ENCODE results near the gene NFS1.
"Not testable (repeated sequence)": the region's sequence is repeated elsewhere in the genome, so short reads cannot be mapped to it uniquely, and the experiment has no call there.

The NFS1 gene

GRCh38 chr20:35718972-35719635 lies 20.0 kb upstream of the NFS1 start:
- H3K9ac ChIP-seq (ENCODE audit: low read length), result no peak overlapping the region
- DNase-seq, result no peak
- H3K79me1 ChIP-seq (ENCODE audit: low read length), result peaks cover 13% of the 10 kb centered on the region
- H3K36me3 ChIP-seq (ENCODE audit: control insufficient read depth, insufficient read depth, low read length), result peaks cover 36% of the 10 kb centered on the region
- no peak overlapping the region for H3K4ac ChIP-seq (ENCODE audit: low read depth, low read length)
- H3K4me3 ChIP-seq (ENCODE audit: low read length), result no peak overlapping the region
- H2BK5ac ChIP-seq (ENCODE audit: low read length), result no peak overlapping the region
- H3K79me2 ChIP-seq (ENCODE audit: control insufficient read depth, insufficient read depth, low read length), result peaks cover 27% of the 10 kb centered on the region
- no peak overlapping the region for H3K27ac ChIP-seq (ENCODE audit: low read depth, low read length)
- H3K4me1 ChIP-seq (ENCODE audit: control insufficient read depth, low read depth, low read length), result no peaks in the 10 kb centered on the region
- H2AK5ac ChIP-seq (ENCODE audit: low read length), result no peak overlapping the region
- H3K27me3 ChIP-seq (ENCODE audit: insufficient read depth, low read length, poor library complexity), result no peaks in the 10 kb centered on the region
- no peak overlapping the region for H2BK15ac ChIP-seq (replicated peaks; ENCODE audit: low read depth)
- H4K5ac ChIP-seq (ENCODE audit: low read length), result no peak overlapping the region
- no peak overlapping the region for H2BK120ac ChIP-seq (ENCODE audit: low read depth, low read length)
- no peak overlapping the region for H4K8ac ChIP-seq (ENCODE audit: low read depth, low read length)
- no peak overlapping the region for H3K56ac ChIP-seq (ENCODE audit: low read length)
- no CpG with 5 or more reads among the region's 12 CpGs for WGBS (ENCODE audit: extremely low coverage, insufficient coverage, low lambda C conversion rate)
- H3K18ac ChIP-seq (ENCODE audit: low read length), result no peak overlapping the region
- H3K23ac ChIP-seq (ENCODE audit: low read length), result no peak overlapping the region
- no peak overlapping the region for H3K4me2 ChIP-seq (ENCODE audit: low read length)

GRCh38 chr20:35718321-35718720 lies 19.2 kb upstream of the NFS1 start:
- not testable (repeated sequence) for H3K23ac ChIP-seq (ENCODE audit: low read length); H3K18ac ChIP-seq (ENCODE audit: low read length); H3K4me1 ChIP-seq (ENCODE audit: control insufficient read depth, low read depth, low read length); H2BK15ac ChIP-seq (replicated peaks; ENCODE audit: low read depth); H3K4me3 ChIP-seq (ENCODE audit: low read length); DNase-seq; H2BK120ac ChIP-seq (ENCODE audit: low read depth, low read length); H3K4me2 ChIP-seq (ENCODE audit: low read length); H3K9ac ChIP-seq (ENCODE audit: low read length); H3K4ac ChIP-seq (ENCODE audit: low read depth, low read length); H3K27ac ChIP-seq (ENCODE audit: low read depth, low read length); H3K27me3 ChIP-seq (ENCODE audit: insufficient read depth, low read length, poor library complexity); H2BK5ac ChIP-seq (ENCODE audit: low read length); H4K8ac ChIP-seq (ENCODE audit: low read depth, low read length); H3K56ac ChIP-seq (ENCODE audit: low read length); H4K5ac ChIP-seq (ENCODE audit: low read length); H2AK5ac ChIP-seq (ENCODE audit: low read length)
- Histone ChIP-seq H3K79me1 (ENCODE audit: low read length) (peaks cover 14% of the 10 kb centered on the region), H3K79me2 (ENCODE audit: control insufficient read depth, insufficient read depth, low read length) (peaks cover 24% of the 10 kb centered on the region), H3K36me3 (ENCODE audit: control insufficient read depth, insufficient read depth, low read length) (peaks cover 36% of the 10 kb centered on the region)
- WGBS (ENCODE audit: extremely low coverage, insufficient coverage, low lambda C conversion rate), result no CpG with 5 or more reads among the region's 8 CpGs

DNA sequence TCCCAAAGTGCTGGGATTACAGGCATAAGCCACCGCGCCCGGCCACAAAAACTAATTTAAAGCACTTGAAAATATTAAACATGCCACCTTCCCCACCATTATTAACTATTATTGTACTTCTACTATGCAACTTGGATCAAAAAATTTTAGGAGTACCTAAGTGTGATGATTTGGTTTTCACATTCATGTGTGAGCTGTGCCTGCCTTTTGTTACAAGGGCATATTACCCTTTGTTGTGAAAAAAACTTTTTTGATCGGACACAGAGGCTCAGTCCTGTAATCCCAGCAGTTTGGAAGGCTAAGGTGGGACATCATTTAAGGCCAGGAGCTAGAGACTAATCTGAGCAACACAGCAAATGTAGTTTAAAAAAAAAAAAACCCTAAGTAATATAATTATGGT lies 17.2 kb upstream of the NFS1 start:
- no peak overlapping the region for H3K27ac ChIP-seq (ENCODE audit: low read depth, low read length)
- H3K23ac ChIP-seq (ENCODE audit: low read length), result no peak overlapping the region
- H2BK15ac ChIP-seq (replicated peaks; ENCODE audit: low read depth), result no peak overlapping the region
- peaks cover 36% of the 10 kb centered on the region for H3K36me3 ChIP-seq (ENCODE audit: control insufficient read depth, insufficient read depth, low read length)
- WGBS (ENCODE audit: extremely low coverage, insufficient coverage, low lambda C conversion rate), result no CpG with 5 or more reads among the region's 4 CpGs
- no peak overlapping the region for H3K9ac ChIP-seq (ENCODE audit: low read length)
- no peak for DNase-seq
- H4K5ac ChIP-seq (ENCODE audit: low read length), result no peak overlapping the region
- no peaks in the 10 kb centered on the region for H3K27me3 ChIP-seq (ENCODE audit: insufficient read depth, low read length, poor library complexity)
- H2BK5ac ChIP-seq (ENCODE audit: low read length), result no peak overlapping the region
- no peak overlapping the region for H3K4me2 ChIP-seq (ENCODE audit: low read length)
- H3K18ac ChIP-seq (ENCODE audit: low read length), result no peak overlapping the region
- H3K79me2 ChIP-seq (ENCODE audit: control insufficient read depth, insufficient read depth, low read length), result peaks cover 23% of the 10 kb centered on the region
- no peak overlapping the region for H4K8ac ChIP-seq (ENCODE audit: low read depth, low read length)
- no peak overlapping the region for H3K4ac ChIP-seq (ENCODE audit: low read depth, low read length)
- no peak overlapping the region for H2AK5ac ChIP-seq (ENCODE audit: low read length)
- H3K4me3 ChIP-seq (ENCODE audit: low read length), result no peak overlapping the region
- H3K56ac ChIP-seq (ENCODE audit: low read length), result no peak overlapping the region
- H2BK120ac ChIP-seq (ENCODE audit: low read depth, low read length), result no peak overlapping the region
- H3K4me1 ChIP-seq (ENCODE audit: control insufficient read depth, low read depth, low read length), result no peaks in the 10 kb centered on the region
- peaks cover 13% of the 10 kb centered on the region for H3K79me1 ChIP-seq (ENCODE audit: low read length)

DNA sequence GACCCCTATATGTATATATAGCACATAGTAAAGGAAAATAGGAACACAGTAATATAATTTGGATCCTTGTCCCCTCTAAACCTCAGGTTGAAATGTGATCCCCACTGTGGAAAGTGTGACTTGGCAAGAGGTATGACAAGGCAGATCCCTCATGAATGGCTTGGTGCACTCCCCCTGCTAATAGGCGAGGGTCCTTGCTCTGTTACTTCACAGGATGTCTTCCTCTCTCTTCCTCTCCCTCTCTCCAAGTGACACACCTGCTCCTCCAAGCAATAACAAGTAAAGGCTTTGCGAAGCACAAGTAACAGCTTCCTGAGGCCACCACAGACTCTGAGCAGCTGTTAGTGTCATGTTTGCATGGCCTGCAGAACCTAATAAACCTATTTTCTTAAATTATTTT lies 16.5 kb upstream of the NFS1 start:
- Histone ChIP-seq H2BK15ac (replicated peaks; ENCODE audit: low read depth) (no peak overlapping the region), H3K9ac (ENCODE audit: low read length) (no peak overlapping the region), H3K27ac (ENCODE audit: low read depth, low read length) (no peak overlapping the region), H3K4me2 (ENCODE audit: low read length) (no peak overlapping the region), H3K23ac (ENCODE audit: low read length) (no peak overlapping the region), H4K5ac (ENCODE audit: low read length) (no peak overlapping the region), H3K27me3 (ENCODE audit: insufficient read depth, low read length, poor library complexity) (no peaks in the 10 kb centered on the region), H2BK120ac (ENCODE audit: low read depth, low read length) (no peak overlapping the region), H3K79me2 (ENCODE audit: control insufficient read depth, insufficient read depth, low read length) (peaks cover 19% of the 10 kb centered on the region), H3K36me3 (ENCODE audit: control insufficient read depth, insufficient read depth, low read length) (peaks cover 33% of the 10 kb centered on the region), H3K79me1 (ENCODE audit: low read length) (peaks cover 11% of the 10 kb centered on the region), H3K18ac (ENCODE audit: low read length) (no peak overlapping the region), H3K4me3 (ENCODE audit: low read length) (no peak overlapping the region), H3K4ac (ENCODE audit: low read depth, low read length) (no peak overlapping the region), H4K8ac (ENCODE audit: low read depth, low read length) (no peak overlapping the region), H2AK5ac (ENCODE audit: low read length) (no peak overlapping the region), H3K4me1 (ENCODE audit: control insufficient read depth, low read depth, low read length) (no peaks in the 10 kb centered on the region), H2BK5ac (ENCODE audit: low read length) (no peak overlapping the region), H3K56ac (ENCODE audit: low read length) (no peak overlapping the region)
- DNase-seq, result no peak
- no CpG with 5 or more reads among the region's 2 CpGs for WGBS (ENCODE audit: extremely low coverage, insufficient coverage, low lambda C conversion rate)

DNA sequence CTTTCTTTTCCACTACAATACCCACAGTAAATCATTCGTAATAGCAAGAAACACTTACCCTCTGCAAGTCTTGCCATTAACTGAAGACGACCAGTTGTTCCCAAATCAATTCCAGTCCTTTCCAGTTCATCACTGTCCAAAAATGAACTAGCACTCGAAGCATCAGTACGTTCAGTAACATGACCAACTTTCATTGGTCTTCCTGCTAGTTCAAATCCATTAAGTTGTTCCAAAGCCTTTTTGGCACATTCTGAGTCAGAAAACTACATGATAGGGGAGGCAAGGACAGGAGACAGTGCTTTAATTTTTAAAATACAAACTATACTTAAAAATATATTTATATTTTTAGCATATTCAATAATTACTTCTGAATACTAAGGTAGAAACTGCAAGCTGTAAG lies 15.0 kb upstream of the NFS1 start:
- no peak overlapping the region for H3K4ac ChIP-seq (ENCODE audit: low read depth, low read length)
- H3K36me3 ChIP-seq (ENCODE audit: control insufficient read depth, insufficient read depth, low read length), result peaks cover 27% of the 10 kb centered on the region
- H2BK5ac ChIP-seq (ENCODE audit: low read length), result no peak overlapping the region
- H2BK120ac ChIP-seq (ENCODE audit: low read depth, low read length), result no peak overlapping the region
- no peaks in the 10 kb centered on the region for H3K4me1 ChIP-seq (ENCODE audit: control insufficient read depth, low read depth, low read length)
- H3K9ac ChIP-seq (ENCODE audit: low read length), result no peak overlapping the region
- no peak overlapping the region for H2AK5ac ChIP-seq (ENCODE audit: low read length)
- no peak overlapping the region for H2BK15ac ChIP-seq (replicated peaks; ENCODE audit: low read depth)
- H3K27me3 ChIP-seq (ENCODE audit: insufficient read depth, low read length, poor library complexity), result no peaks in the 10 kb centered on the region
- peaks cover 17% of the 10 kb centered on the region for H3K79me2 ChIP-seq (ENCODE audit: control insufficient read depth, insufficient read depth, low read length)
- H3K79me1 ChIP-seq (ENCODE audit: low read length), result peaks cover 9% of the 10 kb centered on the region
- H3K27ac ChIP-seq (ENCODE audit: low read depth, low read length), result no peak overlapping the region
- H3K56ac ChIP-seq (ENCODE audit: low read length), result no peak overlapping the region
- no peak overlapping the region for H3K4me3 ChIP-seq (ENCODE audit: low read length)
- no CpG with 5 or more reads among the region's 4 CpGs for WGBS (ENCODE audit: extremely low coverage, insufficient coverage, low lambda C conversion rate)
- H3K18ac ChIP-seq (ENCODE audit: low read length), result no peak overlapping the region
- no peak overlapping the region for H4K8ac ChIP-seq (ENCODE audit: low read depth, low read length)
- DNase-seq, result no peak
- no peak overlapping the region for H3K23ac ChIP-seq (ENCODE audit: low read length)
- H3K4me2 ChIP-seq (ENCODE audit: low read length), result no peak overlapping the region
- H4K5ac ChIP-seq (ENCODE audit: low read length), result no peak overlapping the region

GRCh38 chr20:35713120-35713519 lies 14.0 kb upstream of the NFS1 start:
- H2AK5ac ChIP-seq (ENCODE audit: low read length); H3K27ac ChIP-seq (ENCODE audit: low read depth, low read length); H3K79me1 ChIP-seq (ENCODE audit: low read length); H3K56ac ChIP-seq (ENCODE audit: low read length); DNase-seq; H3K4me2 ChIP-seq (ENCODE audit: low read length); H3K18ac ChIP-seq (ENCODE audit: low read length); H4K8ac ChIP-seq (ENCODE audit: low read depth, low read length); H3K4ac ChIP-seq (ENCODE audit: low read depth, low read length); H2BK5ac ChIP-seq (ENCODE audit: low read length); H3K9ac ChIP-seq (ENCODE audit: low read length); H3K4me3 ChIP-seq (ENCODE audit: low read length); H2BK120ac ChIP-seq (ENCODE audit: low read depth, low read length); H3K4me1 ChIP-seq (ENCODE audit: control insufficient read depth, low read depth, low read length); H2BK15ac ChIP-seq (replicated peaks; ENCODE audit: low read depth); H3K23ac ChIP-seq (ENCODE audit: low read length); H4K5ac ChIP-seq (ENCODE audit: low read length); H3K27me3 ChIP-seq (ENCODE audit: insufficient read depth, low read length, poor library complexity): not testable (repeated sequence)
- WGBS (ENCODE audit: extremely low coverage, insufficient coverage, low lambda C conversion rate), result no CpG with 5 or more reads among the region's 9 CpGs
- peaks cover 23% of the 10 kb centered on the region for H3K36me3 ChIP-seq (ENCODE audit: control insufficient read depth, insufficient read depth, low read length)
- peaks cover 17% of the 10 kb centered on the region for H3K79me2 ChIP-seq (ENCODE audit: control insufficient read depth, insufficient read depth, low read length)
